Measurements from ENCODE around the gene FUCA1. TPM values are rescaled to one million over a fixed set of nuclear protein-coding genes. Genes with fewer than 3 reads are reported as not detected.

FUCA1 gene
- total RNA-seq, 4 donors from 2014 or later, result 30.4 to 231 (median 92.9) TPM

DNA sequence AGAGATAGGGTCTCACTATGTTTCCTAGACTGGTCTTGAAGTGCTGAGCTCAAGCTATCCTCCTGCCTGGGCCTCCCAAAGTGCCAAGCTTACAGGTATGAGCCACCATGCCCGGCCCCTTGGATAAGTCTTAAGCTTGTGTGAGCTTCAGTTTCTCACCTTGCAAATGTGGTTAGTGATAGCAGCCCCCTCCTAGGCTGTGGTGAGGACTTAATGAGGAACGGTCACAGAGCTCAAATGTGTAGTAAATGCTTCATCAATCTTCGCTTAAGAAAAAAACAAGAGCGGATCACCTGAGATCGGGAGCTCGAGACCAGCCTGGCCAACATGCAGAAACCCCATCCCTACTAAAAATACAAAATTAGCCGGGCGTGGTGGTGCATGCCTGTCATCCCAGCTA, 42.1 kb upstream of the FUCA1 start:
- Histone ChIP-seq H3K4me3 (no peak overlapping the region), H3K27me3 (peaks cover 5% of the 10 kb centered on the region), H3K9me3 (no peaks in the 10 kb centered on the region), H3K36me3 (no peaks in the 10 kb centered on the region), H3K4me1 (peaks cover 0 to 13% (median 0%) of the 10 kb centered on the region in 4 donors), H3K27ac (no peak overlapping the region)
- TF ChIP-seq, protein P1, sequence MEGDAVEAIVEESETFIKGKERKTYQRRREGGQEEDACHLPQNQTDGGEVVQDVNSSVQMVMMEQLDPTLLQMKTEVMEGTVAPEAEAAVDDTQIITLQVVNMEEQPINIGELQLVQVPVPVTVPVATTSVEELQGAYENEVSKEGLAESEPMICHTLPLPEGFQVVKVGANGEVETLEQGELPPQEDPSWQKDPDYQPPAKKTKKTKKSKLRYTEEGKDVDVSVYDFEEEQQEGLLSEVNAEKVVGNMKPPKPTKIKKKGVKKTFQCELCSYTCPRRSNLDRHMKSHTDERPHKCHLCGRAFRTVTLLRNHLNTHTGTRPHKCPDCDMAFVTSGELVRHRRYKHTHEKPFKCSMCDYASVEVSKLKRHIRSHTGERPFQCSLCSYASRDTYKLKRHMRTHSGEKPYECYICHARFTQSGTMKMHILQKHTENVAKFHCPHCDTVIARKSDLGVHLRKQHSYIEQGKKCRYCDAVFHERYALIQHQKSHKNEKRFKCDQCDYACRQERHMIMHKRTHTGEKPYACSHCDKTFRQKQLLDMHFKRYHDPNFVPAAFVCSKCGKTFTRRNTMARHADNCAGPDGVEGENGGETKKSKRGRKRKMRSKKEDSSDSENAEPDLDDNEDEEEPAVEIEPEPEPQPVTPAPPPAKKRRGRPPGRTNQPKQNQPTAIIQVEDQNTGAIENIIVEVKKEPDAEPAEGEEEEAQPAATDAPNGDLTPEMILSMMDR (IDR thresholded peaks at IDR 0.05), result no peak
- no peak for TF ChIP-seq EP300 (IDR thresholded peaks at IDR 0.05; ENCODE audit: low read depth)
- no peak for TF ChIP-seq POLR2AphosphoS5 (IDR thresholded peaks at IDR 0.05)
- TF ChIP-seq POLR2A (IDR thresholded peaks at IDR 0.05), result no peak
- in situ Hi-C loops (cut with MboI; ENCODE audit: low pct_ligation_motif_present in 1 of 4, low pct_unique_long_range_greater_than_20kb in 1 of 4, low sequenced_read_pairs in 3 of 4) (loop anchor here in 2 of 4 donors (10.0 to 25.0 kb wide), 2 partner anchors 98 to 135 kb away; partner anchors contain the start of genes GALE (in 1 of the 2) and PITHD1 (in 1 of the 2)), intact Hi-C loops (cut with DNase I; ENCODE audit: low total_unique reads) (no loop called here)
- 76 to 90% methylated on average over 7 to 8 of the region's 8 CpGs for WGBS, 2 donors (ENCODE audit: low coverage in 1 of 2)
- DNase-seq, result no peak

DNA sequence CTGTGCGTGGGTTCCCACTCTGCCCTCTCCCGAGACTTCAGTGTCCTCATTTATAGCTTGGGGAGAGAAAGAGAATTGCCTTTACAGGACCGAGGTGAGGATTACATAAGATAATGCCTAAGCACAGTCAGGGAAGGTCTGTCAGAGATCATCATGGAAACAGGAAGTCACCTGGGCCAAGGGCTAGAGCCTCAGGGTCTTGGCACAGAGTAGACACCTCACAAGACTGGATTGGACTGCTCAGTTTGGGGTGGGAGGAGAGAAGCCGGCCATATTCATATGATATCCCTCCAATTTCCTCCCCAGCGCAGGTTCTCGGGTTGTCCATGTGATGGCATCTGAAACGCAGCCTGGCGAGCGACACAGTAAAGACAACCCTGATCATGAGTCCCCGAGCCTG, 41.3 kb upstream of the FUCA1 start:
- Histone ChIP-seq H3K27ac (peak overlapping the region in 1 of 4 donors; percentile 11), H3K27me3 (peaks cover 12% of the 10 kb centered on the region), H3K4me1 (peaks cover 0 to 13% (median 0%) of the 10 kb centered on the region in 4 donors), H3K9me3 (no peaks in the 10 kb centered on the region), H3K36me3 (no peaks in the 10 kb centered on the region), H3K4me3 (no peak overlapping the region)
- TF ChIP-seq EP300 (IDR thresholded peaks at IDR 0.05; ENCODE audit: low read depth), result no peak
- TF ChIP-seq POLR2A (IDR thresholded peaks at IDR 0.05), result no peak
- TF ChIP-seq, protein P1 (IDR thresholded peaks at IDR 0.05), result no peak
- TF ChIP-seq POLR2AphosphoS5 (IDR thresholded peaks at IDR 0.05), result no peak
- in situ Hi-C loops (cut with MboI; ENCODE audit: low pct_ligation_motif_present in 1 of 4, low pct_unique_long_range_greater_than_20kb in 1 of 4, low sequenced_read_pairs in 3 of 4), result loop anchor here in 1 of 4 donors (25.0 kb wide), 1 partner anchor 97 kb away; the partner anchor contains the start of gene GALE
- DNase-seq, result no peak
- WGBS, 2 donors (ENCODE audit: low coverage in 1 of 2), result 71% methylated on average over 10 of the region's 10 CpGs; no CpG with 5 or more reads in 1 of the 2 donors
- intact Hi-C loops (cut with DNase I; ENCODE audit: low total_unique reads), result no loop called here

DNA sequence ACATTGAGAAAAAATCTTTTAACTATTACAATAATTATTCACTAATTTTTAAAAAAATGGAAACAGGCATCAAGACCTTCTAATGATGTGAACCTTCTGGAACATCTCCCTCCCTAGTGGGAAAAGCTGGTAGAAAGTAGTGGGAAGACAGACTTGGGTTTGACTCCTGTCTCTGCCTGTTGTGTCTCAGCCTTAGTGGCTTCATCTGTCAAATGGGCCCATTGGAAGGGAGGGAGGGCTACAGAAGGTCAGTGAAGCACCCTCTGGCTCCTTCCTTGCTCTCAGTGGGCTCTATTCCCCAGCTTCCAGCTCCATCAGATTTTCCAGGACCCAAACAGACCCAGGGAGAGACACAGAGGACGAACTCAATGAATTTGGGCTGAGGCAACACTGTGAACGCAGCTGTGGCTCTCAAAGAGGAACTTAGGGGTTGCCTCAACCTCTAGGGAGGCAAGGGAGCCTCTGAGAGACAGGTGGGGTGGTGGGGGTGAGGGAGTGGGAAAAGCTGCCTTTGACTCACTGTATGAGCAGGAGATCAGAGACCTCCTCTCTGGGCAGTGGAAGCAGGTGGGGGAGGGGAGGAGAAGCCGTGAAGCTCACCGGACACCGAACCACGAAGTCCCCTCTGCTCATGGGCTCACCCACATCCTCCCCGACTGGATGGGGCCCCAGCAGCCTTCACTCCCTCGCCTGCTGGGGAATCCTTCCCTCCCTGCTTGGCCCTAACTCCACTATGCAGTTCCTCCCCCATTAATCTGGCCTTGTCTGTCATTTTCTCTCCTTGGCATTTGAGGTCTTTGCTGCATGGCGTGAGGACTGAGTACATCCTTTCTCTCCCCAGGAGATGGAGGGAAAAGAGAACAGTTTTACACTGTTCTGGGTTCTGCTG, 40.6 kb upstream of the FUCA1 start:
- intact Hi-C loops (cut with DNase I; ENCODE audit: low total_unique reads) (no loop called here), in situ Hi-C loops (cut with MboI; ENCODE audit: low pct_ligation_motif_present in 1 of 4, low pct_unique_long_range_greater_than_20kb in 1 of 4, low sequenced_read_pairs in 3 of 4) (loop anchor here in 1 of 4 donors (25.0 kb wide), 1 partner anchor 96 kb away; the partner anchor contains the start of gene GALE)
- TF ChIP-seq POLR2A (IDR thresholded peaks at IDR 0.05) (no peak), POLR2AphosphoS5 (IDR thresholded peaks at IDR 0.05) (no peak), EP300 (IDR thresholded peaks at IDR 0.05; ENCODE audit: low read depth) (no peak)
- TF ChIP-seq, protein P1 (IDR thresholded peaks at IDR 0.05), result no peak
- peaks cover 0 to 7% (median 0%) of the 10 kb centered on the region in 4 donors for H3K4me1 ChIP-seq
- H3K4me3 ChIP-seq, result no peak overlapping the region
- 56 to 100% methylated on average over 1 to 9 of the region's 9 CpGs for WGBS, 2 donors (ENCODE audit: low coverage in 1 of 2)
- H3K36me3 ChIP-seq, result no peaks in the 10 kb centered on the region
- H3K27me3 ChIP-seq, result peaks cover 19% of the 10 kb centered on the region
- DNase-seq, result peak; percentile 38
- peak overlapping the region in 1 of 4 donors; percentile 43 for H3K27ac ChIP-seq
- no peaks in the 10 kb centered on the region for H3K9me3 ChIP-seq

DNA sequence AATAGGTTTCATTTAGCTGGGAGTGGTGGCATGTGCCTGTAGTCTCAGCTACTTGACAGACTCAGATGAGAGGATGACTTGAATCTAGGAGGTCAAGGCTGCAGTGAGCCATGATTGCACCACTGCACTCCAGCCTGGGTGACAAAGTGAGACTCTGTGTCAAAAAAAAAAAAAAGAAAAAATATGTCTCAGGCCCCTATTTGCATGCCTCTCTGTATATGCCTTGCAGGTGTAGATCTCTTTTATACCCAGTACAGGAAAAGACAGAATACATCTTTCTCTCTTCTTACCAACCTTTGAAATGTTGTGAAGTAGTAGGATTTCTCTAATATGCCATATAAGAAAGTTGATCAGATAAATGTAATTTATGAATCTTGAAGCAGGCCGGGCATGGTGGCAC, 38.6 kb upstream of the FUCA1 start:
- in situ Hi-C loops (cut with MboI; ENCODE audit: low pct_ligation_motif_present in 1 of 4, low pct_unique_long_range_greater_than_20kb in 1 of 4, low sequenced_read_pairs in 3 of 4), result loop anchor here in 1 of 4 donors (25.0 kb wide), 1 partner anchor 94 kb away; the partner anchor contains the start of gene GALE
- no peak for DNase-seq
- WGBS, 2 donors (ENCODE audit: low coverage in 1 of 2), result 70 to 75% methylated on average over 1 of the region's 1 CpG
- Histone ChIP-seq H3K36me3 (no peaks in the 10 kb centered on the region), H3K4me1 (peaks cover 0 to 6% (median 0%) of the 10 kb centered on the region in 4 donors), H3K27ac (no peak overlapping the region), H3K27me3 (peaks cover 35% of the 10 kb centered on the region), H3K9me3 (no peaks in the 10 kb centered on the region), H3K4me3 (no peak overlapping the region)
- TF ChIP-seq POLR2AphosphoS5 (IDR thresholded peaks at IDR 0.05), result no peak
- no peak for TF ChIP-seq EP300 (IDR thresholded peaks at IDR 0.05; ENCODE audit: low read depth)
- TF ChIP-seq, protein P1 (IDR thresholded peaks at IDR 0.05), result no peak
- TF ChIP-seq POLR2A (IDR thresholded peaks at IDR 0.05), result no peak
- intact Hi-C loops (cut with DNase I; ENCODE audit: low total_unique reads), result no loop called here

All from transverse colon (tissue), 4 donors.